HG03521 (cell line): ENCODE results near the gene TOR1B.

ENCODE experiments used
- ATAC-seq: cut with Tn5 transposase; IDR thresholded peaks from one replicate; pipeline ENCODE4 v1.9.1; 2021; ENCODE audit warnings: mild to moderate bottlenecking, moderate library complexity; ENCODE audit not compliant: unreplicated experiment

TOR1B gene

DNA sequence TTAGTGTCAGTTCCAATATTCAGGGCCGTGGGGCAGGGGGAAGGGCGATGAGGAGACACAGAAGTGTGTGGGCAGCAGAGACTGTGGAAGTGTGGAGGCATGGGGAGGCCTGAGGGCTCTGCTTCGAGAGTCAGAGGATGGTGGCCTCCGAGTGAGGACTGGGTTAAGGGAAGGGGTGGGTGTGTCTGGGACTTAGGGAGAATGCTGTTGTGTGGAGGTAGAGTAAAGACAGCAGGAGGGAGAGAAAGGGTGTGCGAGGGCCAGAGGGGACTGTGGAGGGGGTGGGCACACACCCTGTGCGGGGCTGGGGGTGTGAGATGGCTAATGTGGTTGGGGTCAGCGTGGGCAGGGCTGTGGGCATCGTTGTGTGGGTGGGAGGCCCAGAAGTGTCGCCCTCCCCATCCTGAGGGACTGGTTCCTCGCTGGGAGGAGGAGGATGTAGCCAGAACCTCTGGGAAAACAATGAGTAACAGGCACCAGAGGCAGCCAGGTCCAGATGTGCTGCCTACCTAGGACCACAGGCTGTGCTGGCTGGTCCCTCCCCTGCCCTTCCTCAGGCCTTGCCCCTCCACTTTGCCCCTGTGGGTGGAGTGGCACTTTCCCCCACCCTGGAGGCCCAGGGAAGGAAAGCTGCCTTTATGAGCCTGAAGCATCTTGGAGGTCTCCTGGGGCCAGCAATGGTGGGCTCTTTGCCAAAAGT, 36.5 kb downstream of the TOR1B start:
- ATAC-seq = no peak

DNA sequence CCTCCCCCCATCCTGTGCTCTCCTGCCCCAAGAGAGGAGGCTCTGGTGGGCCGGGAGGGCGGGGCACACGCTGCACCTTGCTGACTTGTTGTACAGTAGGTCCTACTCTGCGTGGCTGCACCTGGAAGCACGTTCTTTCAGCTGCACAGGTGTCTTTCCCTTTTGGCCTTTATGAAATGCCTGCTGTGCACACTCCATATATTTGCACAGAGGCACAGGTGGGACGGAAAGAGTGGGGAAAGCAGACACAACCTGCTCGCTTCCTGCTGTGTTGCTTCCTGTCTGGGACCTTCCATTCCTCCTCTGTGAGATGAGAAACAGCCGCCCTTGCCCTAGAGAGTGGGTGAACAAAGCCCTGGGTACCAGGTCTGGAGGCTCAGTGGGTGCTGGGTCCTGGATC, 37.0 kb downstream of the TOR1B start:
- no peak for ATAC-seq

GRCh38 chr9:129841071-129841470, 38.1 kb downstream of the TOR1B start:
- no peak for ATAC-seq

GRCh38 chr9:129845373-129845772, 42.4 kb downstream of the TOR1B start:
- no peak for ATAC-seq

- ATAC-seq = no peak
These were observed 45.9 kb downstream of the TOR1B start for GRCh38 chr9:129848712-129849441.

DNA sequence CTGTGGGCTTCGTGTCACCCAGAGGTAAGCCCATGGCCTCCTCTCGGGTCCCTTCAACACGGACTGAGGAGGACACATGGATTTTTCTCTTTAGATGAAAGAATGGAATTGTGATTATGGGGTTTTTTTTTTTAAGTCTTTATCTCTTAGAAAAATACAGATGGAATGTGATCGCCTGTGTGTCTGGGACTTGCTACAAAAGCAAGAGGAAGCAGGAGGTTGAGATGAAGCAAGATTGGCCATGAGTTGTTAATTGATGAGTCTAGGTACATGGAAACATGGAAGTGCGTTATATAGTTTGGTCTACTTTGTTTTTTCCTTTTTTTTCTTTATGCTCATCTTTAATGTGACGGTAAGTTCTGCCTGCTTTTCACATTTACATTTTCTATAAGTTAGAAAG, 46.9 kb downstream of the TOR1B start:
- no peak for ATAC-seq

GRCh38 chr9:129850821-129851550, 48.0 kb downstream of the TOR1B start:
- ATAC-seq = no peak

DNA sequence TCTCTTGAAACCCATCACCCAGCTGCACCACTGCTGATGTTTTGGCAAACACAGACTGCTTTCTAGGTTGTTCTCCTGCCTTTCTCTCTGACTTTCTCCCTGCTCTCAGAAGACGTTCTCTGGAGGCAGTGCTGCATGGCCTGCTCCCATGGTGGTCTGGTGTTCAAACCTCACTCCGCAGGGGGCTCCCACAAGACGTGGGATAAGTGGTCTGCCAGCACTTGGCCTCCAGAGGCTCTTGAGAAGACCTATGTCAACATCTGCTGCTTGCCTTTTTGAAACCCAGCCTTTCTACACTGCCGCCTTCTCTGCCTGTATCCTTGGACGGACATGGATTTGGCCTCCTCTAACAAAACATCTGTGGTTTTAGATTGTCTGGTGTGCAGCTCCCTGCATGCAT, 48.8 kb downstream of the TOR1B start:
- no peak for ATAC-seq

DNA sequence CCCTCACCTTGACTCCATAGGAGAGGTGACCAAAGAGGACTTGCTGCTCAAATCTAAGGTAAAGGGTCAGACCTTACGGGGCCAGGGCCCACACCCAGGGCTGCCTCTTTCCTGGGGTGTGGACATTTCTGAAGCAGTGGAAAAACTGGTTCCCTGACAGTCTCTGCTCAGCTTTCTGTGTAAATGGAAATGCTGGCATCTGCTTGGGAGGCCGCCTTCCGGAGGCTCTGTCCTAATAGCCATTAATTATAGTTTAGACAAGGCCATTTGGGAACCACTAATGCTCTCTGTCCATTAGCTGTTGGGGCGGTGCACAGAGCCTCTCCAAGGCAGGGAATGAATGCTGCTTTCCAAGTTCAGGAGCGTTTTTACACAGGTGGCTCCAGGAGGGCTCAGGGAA, 49.6 kb downstream of the TOR1B start:
- ATAC-seq = no peak

GRCh38 chr9:129853614-129854013, 50.6 kb downstream of the TOR1B start:
- ATAC-seq = no peak

GRCh38 chr9:129854588-129855110, 51.7 kb downstream of the TOR1B start:
- no peak for ATAC-seq

DNA sequence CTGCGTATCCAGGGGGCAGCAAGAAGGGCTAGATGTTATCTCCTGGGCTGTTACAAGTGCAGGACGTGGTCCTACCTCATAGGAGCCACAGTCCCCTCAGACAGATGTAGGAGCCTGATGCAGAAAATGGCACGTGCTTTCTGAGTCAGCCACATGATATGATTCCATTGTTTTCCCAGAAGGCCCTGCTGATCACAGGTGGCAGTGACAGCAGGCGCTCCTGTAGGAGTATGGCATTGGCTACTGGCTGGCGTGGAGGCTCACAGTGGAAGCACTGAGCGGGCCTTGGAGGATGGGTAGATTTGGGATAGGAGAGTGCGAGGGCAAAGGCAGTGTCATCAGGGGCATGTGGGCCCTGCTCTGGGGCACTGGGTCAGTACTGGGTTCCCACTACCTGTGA, 54.2 kb downstream of the TOR1B start:
- no peak for ATAC-seq

DNA sequence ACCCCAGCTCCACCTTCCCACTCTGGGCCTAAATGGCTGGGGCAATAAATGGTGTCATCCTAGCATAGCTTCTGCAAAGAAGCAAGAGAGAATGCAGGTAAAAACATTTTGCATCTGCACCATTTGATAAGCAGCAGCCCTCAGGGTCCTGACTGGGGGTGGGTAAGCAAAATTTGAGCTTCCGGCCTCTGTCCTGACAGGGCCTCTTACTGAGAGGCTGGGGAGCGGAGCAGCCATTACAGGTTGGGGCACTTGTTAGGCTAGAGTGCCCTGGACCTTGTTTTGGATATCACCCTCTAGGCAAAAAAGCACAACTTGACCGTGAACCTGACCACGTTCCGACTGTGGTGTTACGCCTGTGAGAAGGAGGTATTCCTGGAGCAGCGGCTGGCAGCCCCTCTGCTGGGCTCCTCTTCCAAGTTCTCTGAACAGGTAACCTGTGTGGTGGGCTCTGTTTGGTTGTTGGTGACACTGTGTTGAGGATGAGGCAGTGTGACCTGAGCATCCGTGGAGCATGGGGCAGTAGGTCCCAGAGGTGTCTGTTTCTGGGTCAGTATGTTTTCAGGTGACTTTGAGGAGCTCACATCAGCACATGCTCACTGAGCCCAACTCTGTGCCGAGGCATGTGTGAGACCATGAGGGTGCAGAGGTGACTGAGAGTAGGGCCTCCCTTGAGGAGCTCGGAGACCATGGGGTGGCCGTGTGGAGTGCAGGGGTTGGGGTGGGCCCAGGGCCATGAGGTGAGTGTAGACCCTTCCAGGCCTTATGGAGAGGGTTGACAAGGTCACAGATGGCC, 55.4 kb downstream of the TOR1B start:
- ATAC-seq = no peak
